ENCODE results near the gene TLDC2.
"Not testable (repeated sequence)": the region's sequence is repeated elsewhere in the genome, so short reads cannot be mapped to it uniquely, and the experiment has no call there.

The TLDC2 gene

GRCh38 chr20:36916199-36916598, 40.3 kb downstream of the TLDC2 start:
- FAIRE-seq: no peak

DNA sequence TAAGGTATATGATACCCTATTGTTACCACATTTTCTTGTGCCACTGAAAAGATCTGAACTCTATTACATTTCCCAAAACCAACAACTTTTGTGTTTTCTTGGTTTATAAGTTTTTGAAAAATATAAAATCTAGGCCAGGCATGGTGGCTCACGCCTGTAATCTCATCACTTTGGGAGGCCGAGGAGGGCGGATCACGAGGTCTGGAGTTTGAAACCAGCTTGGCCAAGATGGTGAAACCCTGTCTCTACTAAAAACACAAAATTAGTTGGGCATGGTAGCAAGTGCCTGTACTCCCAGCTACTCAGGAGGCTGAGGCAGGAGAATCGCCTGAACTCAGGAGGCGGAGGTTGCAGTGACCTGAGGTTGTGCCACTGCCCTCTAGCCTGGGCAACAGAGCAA, 41.3 kb downstream of the TLDC2 start:
- FAIRE-seq: no peak

- no peak for FAIRE-seq
Measured at GRCh38 chr20:36917943-36918342, 42.0 kb downstream of the TLDC2 start.

DNA sequence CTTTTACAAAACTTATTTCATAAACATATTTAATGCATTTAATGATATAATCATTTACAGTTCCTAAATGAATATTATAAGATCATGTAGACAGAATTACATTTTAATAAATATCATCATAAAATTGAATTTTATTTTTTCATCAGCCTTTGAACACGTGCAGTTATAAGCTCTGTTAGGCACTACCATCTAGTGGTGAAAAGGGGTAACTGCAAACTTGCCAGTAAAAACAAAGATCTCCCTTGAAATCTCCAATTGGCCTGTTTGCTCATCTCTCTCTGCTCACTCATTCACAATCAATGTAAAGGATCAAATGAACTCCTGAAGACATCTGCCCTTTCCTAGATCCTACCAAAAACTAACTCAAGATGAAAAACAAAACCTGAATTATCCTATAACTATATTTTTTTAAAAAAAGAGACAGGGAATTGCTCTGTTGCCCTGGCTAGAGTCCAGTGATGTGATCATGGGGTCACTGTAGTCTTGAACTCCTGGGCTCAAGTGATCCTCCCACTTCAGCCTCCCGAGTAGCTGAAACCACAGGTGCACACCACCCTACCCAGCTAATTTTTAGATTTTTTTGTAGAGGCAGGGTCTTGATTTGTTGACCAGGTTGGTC, 43.9 kb downstream of the TLDC2 start:
- FAIRE-seq: peak; percentile 94

DNA sequence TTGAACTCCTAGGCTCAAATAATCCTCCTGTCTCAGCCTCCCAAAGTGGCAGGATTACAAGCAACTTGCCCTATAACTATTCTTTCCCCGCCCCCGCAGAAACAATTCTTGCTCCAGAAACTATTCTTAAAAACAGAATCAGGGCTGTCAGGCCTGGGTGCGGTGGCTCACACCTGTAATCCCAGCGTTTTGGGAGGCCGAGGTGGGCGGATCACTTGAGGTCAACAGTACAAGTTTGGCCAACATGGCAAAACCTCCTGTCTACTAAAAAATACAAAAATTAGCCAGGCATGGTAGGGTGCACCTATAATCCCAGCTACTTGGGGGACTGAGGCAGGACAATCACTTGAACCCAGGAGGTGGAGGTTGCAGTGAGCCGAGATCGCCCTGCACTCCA, 44.4 kb downstream of the TLDC2 start:
- no peak for FAIRE-seq

DNA sequence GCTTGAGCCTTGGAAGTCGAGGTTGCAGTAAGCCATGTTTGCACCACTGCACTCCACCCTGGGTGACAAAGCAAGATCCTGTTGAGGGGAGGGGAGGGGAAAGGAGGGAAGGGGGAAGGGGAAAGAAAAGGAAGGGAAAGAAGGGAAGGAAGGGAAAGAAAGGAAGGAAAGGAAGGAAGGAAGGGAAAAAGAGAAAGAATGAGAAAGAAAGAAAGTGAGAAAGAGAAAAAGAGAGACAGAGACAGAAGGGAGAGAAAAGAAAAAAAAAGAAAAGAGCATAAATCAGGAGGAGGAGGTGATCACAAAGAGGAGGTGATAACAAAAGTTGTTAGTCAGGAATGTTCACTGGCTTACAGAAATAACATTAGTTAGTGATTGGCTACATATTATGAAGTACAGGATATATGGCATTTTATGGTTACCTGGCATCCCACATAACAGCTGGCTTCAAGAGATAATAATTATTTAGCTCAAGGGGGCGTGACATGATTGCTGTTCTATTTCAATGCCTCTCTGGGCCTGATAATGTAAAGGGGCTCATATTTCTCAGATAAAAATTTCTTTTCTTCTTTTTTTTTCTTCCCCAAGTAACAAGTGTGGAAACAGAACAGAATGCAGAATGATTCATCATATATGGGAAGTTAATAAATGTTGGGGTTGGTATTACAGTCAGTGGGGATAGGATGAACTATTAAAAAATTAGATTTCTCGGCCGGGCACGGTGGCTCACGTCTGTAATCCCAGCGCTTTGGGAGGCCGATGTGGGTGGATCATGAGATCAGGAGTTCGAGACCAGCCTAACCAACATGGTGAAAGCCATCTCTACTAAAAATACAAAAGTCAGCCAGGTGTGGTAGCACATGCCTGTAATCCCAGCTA, 48.5 kb downstream of the TLDC2 start:
- FAIRE-seq: no peak

DNA sequence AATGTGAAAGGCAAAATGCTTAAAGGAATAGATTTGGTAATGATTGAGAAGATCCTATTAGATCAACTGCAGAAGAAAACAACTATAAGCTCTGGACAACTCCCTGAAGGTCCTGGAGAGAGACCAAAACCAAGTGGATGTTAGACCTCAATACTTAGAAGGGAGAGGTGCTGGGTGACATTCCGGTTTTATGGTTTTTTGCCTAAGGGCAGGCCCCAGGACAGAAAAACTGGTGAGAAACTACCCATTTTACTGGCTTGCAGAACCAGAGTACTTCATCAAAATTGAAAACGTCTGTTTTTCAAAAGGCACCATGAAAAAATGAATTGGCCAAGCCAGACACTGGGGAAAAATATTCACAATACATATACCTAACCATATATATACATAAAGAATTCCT, 49.3 kb downstream of the TLDC2 start:
- FAIRE-seq: no peak

DNA sequence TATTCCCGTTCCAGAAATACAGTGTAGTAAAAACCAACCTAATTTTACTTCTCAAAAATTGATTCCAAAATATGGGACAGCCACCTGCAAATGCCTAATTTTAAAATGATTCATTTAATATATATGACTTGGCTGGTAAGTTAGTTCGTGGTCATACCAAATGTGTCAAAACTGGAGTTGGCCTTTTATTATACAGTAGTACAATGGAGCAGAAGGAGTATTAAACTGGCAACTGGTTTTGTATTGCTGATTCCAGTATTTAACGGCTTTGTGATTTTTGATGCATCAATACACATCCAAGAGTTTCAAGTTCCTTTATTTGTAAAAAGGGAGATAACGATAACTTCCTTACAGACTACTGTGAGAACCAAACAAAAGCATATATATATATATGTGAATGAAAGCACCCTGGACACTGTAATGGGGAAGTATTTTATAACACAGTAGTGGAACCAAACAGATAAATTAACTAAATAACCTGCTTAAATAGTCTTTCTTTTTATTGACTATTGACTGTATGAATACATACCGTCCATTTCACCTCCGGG, 50.8 kb downstream of the TLDC2 start:
- FAIRE-seq: no peak

DNA sequence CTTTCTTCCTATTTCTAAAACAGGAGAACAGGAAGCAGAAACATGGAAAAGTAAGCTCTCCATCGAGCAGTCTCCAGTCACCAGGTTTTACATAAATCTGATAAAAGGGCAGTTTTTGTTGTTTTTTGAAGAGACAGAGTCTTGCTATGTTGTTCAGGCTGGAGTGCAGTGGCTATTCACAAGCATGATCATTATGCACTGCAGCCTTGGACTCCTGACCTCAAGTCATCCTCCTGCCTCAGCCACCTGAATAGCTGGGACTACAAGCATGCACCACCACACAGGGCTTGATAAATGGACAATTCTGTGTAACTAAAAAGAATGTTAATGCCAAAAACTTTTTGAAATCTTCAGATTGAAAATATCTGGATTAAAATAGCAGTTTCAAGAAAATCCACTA, 51.8 kb downstream of the TLDC2 start:
- FAIRE-seq: no peak

GRCh38 chr20:36929290-36929689, 53.4 kb downstream of the TLDC2 start:
- FAIRE-seq: no peak

GRCh38 chr20:36929691-36930090, 53.8 kb downstream of the TLDC2 start:
- no peak for FAIRE-seq

DNA sequence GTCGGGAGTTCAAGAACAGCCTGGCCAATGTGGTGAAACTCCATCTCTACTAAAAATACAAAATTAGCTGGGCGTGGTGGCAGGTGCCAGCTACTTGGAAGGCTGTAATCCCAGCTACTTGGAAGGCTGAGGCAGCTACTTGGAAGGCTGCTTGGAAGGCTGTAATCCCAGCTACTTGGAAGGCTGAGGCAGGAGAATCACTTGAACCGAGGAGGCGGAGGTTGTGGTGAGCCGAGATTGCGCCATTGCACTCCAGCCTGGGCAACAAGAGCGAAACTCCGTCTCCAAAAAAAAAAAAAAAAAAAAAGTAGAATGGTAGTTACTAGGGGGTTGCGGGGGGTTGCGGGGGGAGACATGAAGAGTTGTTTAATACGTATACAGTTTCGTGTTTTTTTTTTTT, 56.1 kb downstream of the TLDC2 start:
- not testable (repeated sequence) for FAIRE-seq

GRCh38 chr20:36932476-36933426, 56.8 kb downstream of the TLDC2 start:
- no peak for FAIRE-seq

DNA sequence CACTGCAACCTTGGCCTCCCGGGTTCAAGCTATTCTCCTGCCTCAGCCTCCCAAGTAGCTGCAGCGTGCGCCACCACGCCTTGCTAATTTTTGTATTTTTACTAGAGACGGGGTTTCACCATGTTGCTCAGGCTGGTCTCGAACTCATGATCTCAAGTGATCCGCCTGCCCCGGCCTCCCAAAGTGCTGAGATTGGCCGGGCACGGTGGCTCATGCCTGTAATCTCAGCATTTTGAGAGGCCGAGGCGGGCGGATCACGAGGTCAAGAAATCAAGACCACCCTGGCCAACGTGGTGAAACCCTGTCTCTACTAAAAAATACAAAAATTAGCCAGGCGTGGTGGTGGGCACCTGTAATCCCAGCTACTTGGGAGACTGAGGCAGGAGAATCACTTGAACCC, 57.6 kb downstream of the TLDC2 start:
- not testable (repeated sequence) for FAIRE-seq

DNA sequence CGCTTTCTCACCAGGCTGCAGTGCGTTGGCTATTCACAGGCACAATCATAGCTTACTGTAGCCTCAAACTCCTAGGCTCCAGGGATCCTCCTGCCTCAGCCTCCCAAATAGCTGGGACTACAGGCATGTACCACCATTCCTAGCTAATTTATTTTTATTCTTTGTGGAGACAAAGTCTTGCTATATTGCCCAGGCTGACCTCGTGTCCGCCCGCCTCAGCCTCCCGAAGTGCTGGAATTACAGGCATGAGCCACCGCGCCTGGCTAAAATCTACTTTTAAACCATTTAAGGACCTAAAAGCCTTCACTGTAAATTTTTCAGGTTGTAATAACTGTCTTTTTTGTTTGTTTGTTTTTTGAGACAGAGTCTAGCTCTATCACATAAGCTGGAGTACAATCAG, 60.4 kb downstream of the TLDC2 start:
- no peak for FAIRE-seq

- not testable (repeated sequence) for FAIRE-seq
Measured at GRCh38 chr20:36936761-36937401, 60.9 kb downstream of the TLDC2 start.

- FAIRE-seq: no peak
Measured at GRCh38 chr20:36937402-36937770, 61.4 kb downstream of the TLDC2 start.

DNA sequence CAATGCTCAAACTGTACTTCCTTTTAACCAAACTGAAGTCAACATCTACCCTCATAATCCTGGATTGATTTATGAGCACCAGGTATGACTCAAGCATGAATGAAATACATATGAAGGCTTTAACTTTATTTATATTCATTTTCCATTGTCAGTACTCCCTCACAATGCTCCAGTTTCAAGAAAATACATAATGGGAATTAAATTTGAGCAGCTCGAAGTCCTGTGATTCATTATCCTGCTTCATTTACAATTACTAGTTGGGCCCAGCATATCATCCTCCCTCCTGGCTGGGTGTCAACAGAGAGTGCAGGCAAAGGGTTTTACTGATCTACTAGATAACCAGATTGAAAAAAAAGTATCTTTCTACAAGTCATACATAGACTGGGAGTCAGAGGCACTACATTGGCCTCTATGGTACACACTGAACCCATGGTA, 65.5 kb downstream of the TLDC2 start:
- FAIRE-seq: no peak

All from islet of Langerhans (tissue), 1 donor.